Astrocyte of the spinal cord (primary cell): Measurements from ENCODE around the gene ZNF630.

ENCODE experiments used
- DNase-seq: peaks from one replicate; pipeline ENCODE4 v3.0.0; 2011; ENCODE audit warnings: low read depth, low spot score
- H3K4me3 ChIP-seq: 2 replicates; pipeline ENCODE4 v1.5.1; 2011; ENCODE audit warnings: low read depth, mild to moderate bottlenecking, low read length, moderate library complexity
- CTCF ChIP-seq: IDR thresholded peaks from 2 replicates; pipeline ENCODE4 v1.5.1; 2012; ENCODE audit warnings: low read depth, mild to moderate bottlenecking, low read length, inconsistent platforms
- in situ Hi-C: cut with HindIII; loops from 2 replicates; pipeline ENCODE4 v1.10.0; 2017; ENCODE audit warnings: low sequenced_read_pairs

The ZNF630 gene

DNA sequence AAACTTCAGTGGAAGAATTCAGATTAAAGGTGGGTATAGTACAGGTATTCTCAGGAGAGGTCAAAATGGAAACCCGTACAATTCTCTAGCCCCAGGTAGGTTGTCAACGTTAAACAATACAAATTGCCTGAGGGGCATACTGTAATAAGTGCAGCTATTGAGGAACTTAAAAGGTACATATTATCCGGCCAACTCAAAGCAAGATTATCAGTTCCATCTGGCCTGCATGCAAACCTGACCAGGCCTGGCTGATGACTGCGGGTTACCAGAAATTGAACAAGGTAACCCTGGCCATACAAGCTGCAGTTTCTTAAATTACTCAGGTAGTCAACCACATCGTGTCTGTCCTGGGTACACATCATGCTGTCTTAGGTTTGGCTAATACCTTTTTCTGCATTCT lies 12.3 kb upstream of the ZNF630 start:
- no peak for DNase-seq
- no peak for TF ChIP-seq CTCF
- in situ Hi-C loops, result no loop called here
- no peak overlapping the region for H3K4me3 ChIP-seq

GRCh38 chrX:48083212-48083611 lies 11.8 kb upstream of the ZNF630 start:
- DNase-seq, result peak; percentile 47
- H3K4me3 ChIP-seq, result no peak overlapping the region
- in situ Hi-C loops, result no loop called here
- peak; percentile 56 for TF ChIP-seq CTCF

DNA sequence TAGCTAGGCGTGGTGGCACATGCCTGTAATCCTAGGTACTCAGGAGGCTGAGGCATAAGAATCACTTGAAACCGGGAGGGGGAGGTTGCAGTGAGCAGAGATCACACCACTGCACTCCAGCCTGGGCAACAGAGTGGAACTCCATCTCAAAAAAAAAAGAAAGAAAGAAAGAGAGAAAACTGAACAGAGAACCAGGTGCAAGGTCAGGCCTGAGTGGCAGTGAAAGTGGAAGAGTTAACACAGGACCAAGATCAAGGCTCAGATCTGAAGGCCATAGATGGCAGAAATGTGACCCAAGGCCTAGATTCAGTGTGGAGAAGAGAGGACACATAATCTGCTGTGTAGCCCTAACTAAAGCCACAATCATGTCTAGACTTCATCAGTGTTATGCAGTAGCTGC lies 4.9 kb upstream of the ZNF630 start:
- TF ChIP-seq CTCF, result no peak
- in situ Hi-C loops, result no loop called here
- no peak overlapping the region for H3K4me3 ChIP-seq
- DNase-seq, result no peak

DNA sequence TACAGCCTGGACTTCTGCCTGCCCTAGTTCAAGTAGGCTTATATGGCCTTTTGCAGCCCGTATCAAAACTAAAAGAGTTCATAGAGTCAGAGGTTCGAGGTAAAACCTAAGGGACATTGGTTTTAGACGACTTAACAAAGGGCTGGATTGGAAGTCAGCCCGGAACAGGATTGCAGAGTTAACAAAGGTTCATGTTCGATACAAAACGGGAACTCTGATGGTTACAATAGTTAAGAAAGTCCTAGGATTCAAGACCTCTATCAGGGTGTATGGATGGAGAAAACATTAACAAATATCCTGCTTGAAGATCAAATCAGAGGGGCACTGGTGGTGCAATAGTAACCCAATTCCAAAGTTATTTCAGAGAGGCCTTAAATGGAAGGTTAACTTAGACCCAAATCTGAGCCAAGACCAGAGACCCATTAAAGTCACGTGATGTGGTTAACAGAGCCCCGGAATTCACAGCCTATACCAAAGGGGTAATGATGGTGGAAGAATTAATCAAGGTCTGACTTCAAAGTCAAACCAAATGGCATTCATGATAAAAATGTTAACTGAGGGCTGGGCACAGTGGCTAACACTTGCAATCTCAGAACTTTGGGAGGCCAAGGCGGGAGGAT lies 656 bp upstream of the ZNF630 start:
- in situ Hi-C loops, result no loop called here
- DNase-seq, result no peak
- TF ChIP-seq CTCF, result no peak
- H3K4me3 ChIP-seq, result peak overlapping the region; percentile 60

DNA sequence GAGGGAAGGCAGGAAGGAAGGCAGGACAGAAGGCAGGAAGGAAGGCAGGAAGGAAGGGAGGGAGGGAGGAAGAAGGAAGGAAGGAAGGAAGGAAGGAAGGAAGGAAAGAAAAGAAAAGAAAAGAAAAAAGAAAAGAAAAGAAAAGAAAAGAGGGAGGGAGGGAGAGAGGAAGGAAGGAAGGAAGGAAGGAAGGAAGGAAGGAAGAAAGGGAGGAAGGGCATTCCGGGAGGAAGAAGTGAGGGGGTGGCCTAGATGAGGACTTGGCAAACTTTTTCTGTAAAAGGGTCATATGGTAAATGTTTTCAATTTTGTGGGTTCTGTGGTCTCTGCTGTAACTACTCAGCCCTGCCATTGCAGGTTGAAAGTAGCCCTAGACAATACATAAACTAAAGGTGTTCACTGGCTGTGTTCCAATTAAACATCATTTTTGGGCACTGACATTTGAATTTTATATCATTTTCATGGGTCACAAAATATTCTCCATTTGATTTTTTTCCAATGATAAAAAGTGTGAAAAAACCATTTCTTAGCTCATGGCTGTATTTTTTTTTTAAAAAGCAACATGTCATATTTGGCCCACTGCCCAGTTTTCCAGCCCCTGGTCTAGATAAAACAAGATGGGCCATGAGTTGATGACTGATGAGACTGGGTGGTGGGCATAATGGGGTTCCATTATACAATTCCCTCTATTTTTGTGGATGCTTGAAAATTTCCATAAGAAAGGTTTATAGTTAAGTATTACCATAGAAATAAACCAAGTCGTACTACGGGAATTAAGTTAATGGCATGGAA lies 3.1 kb downstream of the ZNF630 start:
- in situ Hi-C loops, result no loop called here
- no peak overlapping the region for H3K4me3 ChIP-seq
- no peak for TF ChIP-seq CTCF
- DNase-seq, result no peak

DNA sequence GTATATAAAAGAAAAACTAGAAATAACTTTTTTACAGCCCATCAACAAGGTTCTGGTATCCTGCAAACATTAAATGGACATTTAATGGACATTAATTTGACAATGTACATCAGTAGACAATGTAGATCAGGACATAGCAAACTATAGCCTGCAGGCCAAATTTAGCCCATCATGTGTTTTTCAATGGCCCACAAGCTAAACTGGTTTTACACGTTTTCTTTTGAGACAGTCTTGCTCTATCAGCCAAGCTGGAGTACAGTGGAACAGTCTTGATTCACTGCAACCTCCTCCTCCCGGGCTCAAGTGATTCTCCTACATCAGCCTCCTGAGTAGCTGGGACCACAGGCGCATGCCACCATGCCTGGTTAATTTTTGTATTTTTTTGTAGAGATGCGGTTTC lies 7.2 kb downstream of the ZNF630 start:
- H3K4me3 ChIP-seq, result no peak overlapping the region
- no peak for TF ChIP-seq CTCF
- DNase-seq, result no peak
- in situ Hi-C loops, result no loop called here
